ENCODE results near the gene DMBT1. TPM values are rescaled to one million over a fixed set of nuclear protein-coding genes. Genes with fewer than 3 reads are reported as not detected.

The DMBT1 gene
- total RNA-seq, 2 experiments from 2014 or later = not detected

DNA sequence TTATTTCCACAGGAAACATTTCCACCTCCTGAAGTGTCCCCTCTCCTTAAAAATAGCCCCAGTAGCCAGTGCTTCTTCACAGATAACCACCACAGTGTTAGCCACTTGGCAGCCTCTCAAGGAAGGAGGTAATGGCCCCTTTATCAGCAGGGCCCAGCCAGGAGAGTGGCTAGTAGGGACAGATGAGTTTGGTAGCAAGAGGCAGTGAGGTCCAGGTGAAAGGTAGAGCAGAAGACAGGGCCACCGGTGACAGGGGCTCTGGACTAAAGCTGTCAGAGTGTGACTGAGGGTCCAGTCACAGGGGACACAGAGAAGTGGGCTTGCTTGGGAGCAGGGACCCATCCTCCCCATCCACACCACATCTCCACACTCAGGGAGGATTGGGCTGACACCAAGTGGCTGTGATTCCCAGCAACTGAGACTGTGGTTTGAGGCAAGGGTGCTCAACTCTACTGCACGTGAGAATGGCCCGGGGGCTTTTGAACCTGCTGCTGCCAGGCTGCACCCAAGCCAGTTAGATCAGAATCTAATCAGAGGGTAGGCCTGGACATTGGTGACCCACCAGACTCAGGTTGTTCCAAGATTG is 86.9 kb downstream of the DMBT1 start:
- DNase-seq = no peak
- ChIA-PET CTCF (no interaction called here), POLR2A (no interaction called here)
- Mint-ChIP-seq H3K27me3 (peaks cover 7% of the 10 kb centered on the region), H3K36me3 (ENCODE audit: low read depth) (no peaks in the 10 kb centered on the region), H3K9me3 (no peaks in the 10 kb centered on the region), H3K4me3 (no peak overlapping the region), H3K27ac (no peak overlapping the region), H3K4me1 (no peaks in the 10 kb centered on the region)

DNA sequence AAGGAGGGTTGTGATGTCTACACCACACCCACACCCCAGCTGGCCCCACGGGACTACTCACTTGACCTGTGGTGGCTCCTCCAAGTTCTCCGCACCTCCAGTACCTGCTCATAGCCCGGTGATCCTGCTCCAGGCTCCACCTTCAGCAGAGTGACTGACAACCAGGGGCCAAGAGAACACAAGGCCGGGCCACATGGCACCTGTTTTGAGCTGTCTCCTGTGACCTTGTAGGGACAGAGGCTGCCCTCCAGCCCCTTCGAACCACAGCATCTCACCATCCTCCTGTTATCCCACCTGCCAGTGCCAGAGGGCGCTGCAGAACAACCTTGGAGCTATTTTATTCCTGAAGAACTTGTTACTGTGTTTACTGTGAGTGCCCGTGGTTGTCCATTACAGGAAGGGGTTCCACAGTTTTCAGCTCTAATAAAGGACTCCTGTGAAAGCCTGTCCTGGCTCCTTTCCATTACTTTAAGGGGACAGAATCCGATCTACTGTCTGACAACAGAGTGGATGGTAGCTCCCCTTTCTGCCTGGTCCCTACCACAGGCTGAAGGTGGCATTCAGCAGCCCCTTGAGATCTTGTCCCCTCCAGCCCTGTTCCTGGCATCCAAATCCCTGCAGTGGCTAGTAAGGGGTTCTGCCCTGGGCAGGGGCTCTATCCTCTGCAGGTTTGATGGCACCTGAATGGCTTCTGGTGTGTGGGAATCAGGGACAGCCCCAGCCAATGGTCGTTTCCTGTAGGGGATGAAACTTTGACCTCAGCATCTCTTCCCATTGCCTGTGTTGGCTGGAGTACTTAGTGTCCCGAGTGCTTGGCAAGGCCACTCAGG is 88.3 kb downstream of the DMBT1 start:
- Mint-ChIP-seq H3K27ac (no peak overlapping the region), H3K36me3 (ENCODE audit: low read depth) (no peaks in the 10 kb centered on the region), H3K4me1 (no peaks in the 10 kb centered on the region), H3K4me3 (no peak overlapping the region), H3K27me3 (peaks cover 19% of the 10 kb centered on the region), H3K9me3 (no peaks in the 10 kb centered on the region)
- peak; percentile 40 for DNase-seq
- POLR2A ChIA-PET = no interaction called here
- CTCF ChIA-PET = interaction anchor here (1.2 kb wide), 1 partner anchor 140 kb away, joined by 3 read pairs; no protein-coding TSS in a partner anchor

DNA sequence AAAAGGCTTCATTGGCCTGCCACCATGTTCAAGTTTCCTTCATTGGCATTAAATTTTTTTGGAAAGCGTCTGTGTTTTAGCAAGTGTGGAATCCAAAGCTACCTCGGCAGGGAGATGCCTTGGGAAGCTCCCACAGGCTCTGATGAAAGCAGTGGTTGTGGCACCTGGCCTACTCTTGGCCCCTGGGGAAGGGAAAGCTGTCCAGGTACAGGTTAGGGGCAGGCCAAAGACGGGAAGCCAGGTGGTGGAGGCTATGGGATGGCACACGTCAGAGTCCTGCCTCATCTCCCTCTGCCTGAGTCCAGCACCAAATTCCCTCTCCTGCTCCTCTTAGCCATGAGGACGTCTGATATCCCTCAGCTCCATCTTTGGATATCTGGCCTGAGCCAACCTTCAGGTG is 89.3 kb downstream of the DMBT1 start:
- H3K4me1 Mint-ChIP-seq = no peaks in the 10 kb centered on the region
- H3K9me3 Mint-ChIP-seq = no peaks in the 10 kb centered on the region
- no peak overlapping the region for H3K4me3 Mint-ChIP-seq
- peaks cover 25% of the 10 kb centered on the region for H3K27me3 Mint-ChIP-seq
- CTCF ChIA-PET = no interaction called here
- no peaks in the 10 kb centered on the region for H3K36me3 Mint-ChIP-seq (ENCODE audit: low read depth)
- POLR2A ChIA-PET = interaction anchor here (0.6 kb wide), 1 partner anchor 13 kb away, joined by 3 read pairs; no protein-coding TSS in a partner anchor
- no peak overlapping the region for H3K27ac Mint-ChIP-seq
- no peak for DNase-seq

DNA sequence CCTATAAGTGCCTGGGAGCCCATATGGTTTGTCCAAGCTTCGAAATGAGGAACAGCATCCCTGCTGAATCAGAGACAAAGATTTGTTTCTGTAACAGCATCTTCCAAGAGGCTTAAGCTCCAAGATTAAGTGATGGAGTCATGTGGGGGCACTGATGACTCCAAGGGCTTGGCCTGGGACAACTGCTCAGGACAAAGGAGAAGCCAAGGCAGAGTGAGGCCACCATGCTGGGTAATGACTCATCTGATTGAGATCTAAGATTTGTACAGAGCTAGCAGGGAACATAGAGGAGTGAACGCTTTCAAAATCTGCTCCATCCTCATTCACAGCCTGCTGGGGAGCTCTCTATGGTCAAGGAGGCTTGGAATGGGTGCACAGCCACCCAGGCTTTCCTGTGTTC is 89.8 kb downstream of the DMBT1 start:
- no peak for DNase-seq
- H3K4me1 Mint-ChIP-seq = no peaks in the 10 kb centered on the region
- no peaks in the 10 kb centered on the region for H3K9me3 Mint-ChIP-seq
- ChIA-PET CTCF (no interaction called here), POLR2A (interaction anchor here (0.6 kb wide), 1 partner anchor 13 kb away, joined by 3 read pairs; no protein-coding TSS in a partner anchor)
- no peak overlapping the region for H3K4me3 Mint-ChIP-seq
- no peak overlapping the region for H3K27ac Mint-ChIP-seq
- H3K27me3 Mint-ChIP-seq = peaks cover 27% of the 10 kb centered on the region
- H3K36me3 Mint-ChIP-seq (ENCODE audit: low read depth) = no peaks in the 10 kb centered on the region

DNA sequence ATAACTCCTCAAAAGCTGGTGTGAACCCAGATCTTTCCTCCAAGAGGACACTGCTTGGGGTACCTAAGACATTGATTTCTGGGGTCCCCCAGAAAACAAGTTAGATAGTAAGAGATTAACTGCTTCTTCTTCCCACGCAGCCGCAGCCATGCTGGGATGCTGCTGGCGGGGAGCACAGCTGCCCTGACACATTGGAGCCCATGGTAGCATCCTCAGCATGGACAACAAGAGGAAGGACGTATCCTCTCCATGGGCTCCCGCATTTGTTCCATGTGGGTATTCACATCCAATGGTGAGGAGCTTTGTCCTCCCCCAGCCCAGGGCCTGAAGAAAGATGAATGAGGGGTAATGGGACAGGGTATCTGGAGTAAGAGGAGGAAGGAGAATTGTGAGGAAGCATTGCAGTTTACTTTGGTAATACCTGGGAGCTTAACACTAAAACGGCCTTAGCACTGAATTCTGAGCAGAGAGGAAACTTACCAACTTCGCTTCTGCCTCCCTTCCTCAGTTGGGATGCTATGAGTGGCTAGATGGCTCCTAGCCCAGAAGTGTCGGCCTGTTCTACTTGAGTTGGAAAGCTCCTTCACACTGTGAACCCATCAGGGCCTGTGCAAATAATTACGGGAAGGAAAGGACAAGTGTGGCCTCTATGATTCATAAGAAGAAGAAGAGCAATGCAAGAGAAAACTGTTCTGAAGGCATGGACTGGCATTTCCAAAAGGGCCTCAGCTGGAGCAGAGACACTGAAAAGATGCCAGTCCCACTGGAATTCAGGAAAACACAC is 95.2 kb downstream of the DMBT1 start:
- no peak for DNase-seq
- Mint-ChIP-seq H3K27ac (no peak overlapping the region), H3K27me3 (peaks cover 27% of the 10 kb centered on the region), H3K4me3 (no peak overlapping the region), H3K36me3 (ENCODE audit: low read depth) (no peaks in the 10 kb centered on the region), H3K4me1 (no peaks in the 10 kb centered on the region), H3K9me3 (no peaks in the 10 kb centered on the region)
- ChIA-PET POLR2A (no interaction called here), CTCF (no interaction called here)

DNA sequence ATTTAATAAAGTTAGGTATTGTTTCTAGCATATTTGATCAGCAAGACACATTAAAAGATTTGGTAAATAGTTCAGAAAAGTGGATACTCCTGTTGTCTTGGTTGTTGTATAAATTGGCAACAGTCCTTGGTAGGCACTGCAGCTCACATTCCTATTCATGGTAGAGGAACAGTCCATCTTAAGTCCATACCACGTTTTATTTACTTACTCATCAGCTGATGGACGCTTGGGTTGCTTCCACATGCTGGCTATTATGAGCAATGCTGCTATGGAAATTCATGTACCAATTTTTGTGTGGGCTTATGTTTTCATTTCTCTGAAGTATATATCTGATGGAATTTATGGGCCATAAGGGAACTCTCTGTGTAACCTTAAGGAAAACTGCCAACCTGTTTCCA is 95.8 kb downstream of the DMBT1 start:
- Mint-ChIP-seq H3K4me3 (no peak overlapping the region), H3K36me3 (ENCODE audit: low read depth) (no peaks in the 10 kb centered on the region), H3K4me1 (no peaks in the 10 kb centered on the region), H3K9me3 (no peaks in the 10 kb centered on the region), H3K27ac (no peak overlapping the region), H3K27me3 (peaks cover 27% of the 10 kb centered on the region)
- ChIA-PET CTCF (no interaction called here), POLR2A (no interaction called here)
- no peak for DNase-seq

DNA sequence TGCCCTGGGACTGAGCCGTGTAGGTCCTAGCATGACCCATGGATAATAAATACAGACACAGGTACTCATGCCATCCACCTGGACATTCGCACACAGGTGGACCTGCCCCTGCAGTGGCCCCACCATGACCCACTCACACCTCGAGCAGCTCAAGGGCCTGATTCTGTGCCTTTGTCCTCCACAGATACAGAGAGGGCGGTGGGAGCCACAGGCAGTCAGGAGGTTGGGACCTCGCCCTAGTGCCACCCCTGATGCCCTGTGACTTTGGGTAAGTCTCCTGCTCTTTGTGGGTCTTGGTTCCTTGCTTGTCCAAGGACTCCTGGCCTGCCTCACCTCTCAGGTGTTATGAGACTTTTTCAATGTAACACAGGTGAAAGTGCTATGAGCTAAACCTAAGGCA is 96.2 kb downstream of the DMBT1 start:
- CTCF ChIA-PET = no interaction called here
- Mint-ChIP-seq H3K27ac (no peak overlapping the region), H3K9me3 (no peaks in the 10 kb centered on the region), H3K36me3 (ENCODE audit: low read depth) (no peaks in the 10 kb centered on the region), H3K27me3 (peaks cover 25% of the 10 kb centered on the region), H3K4me1 (no peaks in the 10 kb centered on the region), H3K4me3 (no peak overlapping the region)
- DNase-seq = no peak
- POLR2A ChIA-PET = no interaction called here

DNA sequence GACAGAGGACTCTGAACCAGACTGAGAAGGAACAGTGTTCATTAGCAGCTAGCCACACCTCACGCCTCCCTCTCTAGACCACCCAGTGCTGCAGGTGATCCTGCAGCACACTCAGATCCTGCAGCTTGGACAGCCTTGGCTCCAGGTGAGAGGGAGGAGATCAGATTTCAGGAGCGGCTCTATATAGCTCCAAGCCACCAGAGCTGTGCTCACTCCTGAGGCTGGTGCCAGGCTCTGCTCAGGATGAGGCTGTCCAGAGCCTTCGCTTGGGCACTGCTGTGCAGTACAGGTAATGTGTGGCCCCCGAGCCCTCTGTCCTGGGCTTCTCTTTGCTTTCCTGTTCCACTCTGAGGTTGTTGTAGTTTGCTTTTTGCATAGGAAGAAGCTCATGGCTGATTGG is 96.7 kb downstream of the DMBT1 start:
- Mint-ChIP-seq H3K9me3 (no peaks in the 10 kb centered on the region), H3K27me3 (peaks cover 22% of the 10 kb centered on the region), H3K4me1 (no peaks in the 10 kb centered on the region), H3K27ac (no peak overlapping the region), H3K36me3 (ENCODE audit: low read depth) (no peaks in the 10 kb centered on the region), H3K4me3 (no peak overlapping the region)
- ChIA-PET POLR2A (no interaction called here), CTCF (interaction anchor here (0.6 kb wide), 1 partner anchor 377 kb away, joined by 3 read pairs; no protein-coding TSS in a partner anchor)
- DNase-seq = no peak

DNA sequence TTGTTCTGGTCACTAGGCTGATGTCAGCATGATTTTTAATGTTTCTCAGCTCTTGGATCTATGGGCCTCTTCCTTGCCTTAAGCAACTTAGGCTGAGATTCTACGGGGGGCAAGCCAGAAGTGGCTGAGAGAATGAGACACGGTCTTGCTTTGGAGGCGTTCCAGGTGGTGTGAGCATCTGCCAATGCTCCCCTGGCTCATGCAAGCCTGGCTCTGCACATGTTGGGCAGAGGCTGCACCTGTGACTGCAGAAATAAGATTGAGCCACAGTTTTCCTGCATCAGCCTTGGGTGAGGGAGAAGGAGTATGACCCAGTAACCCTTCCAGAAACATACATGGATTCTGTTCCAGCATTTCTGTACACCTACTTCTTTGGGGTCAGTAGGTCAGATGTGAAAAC is 97.2 kb downstream of the DMBT1 start:
- Mint-ChIP-seq H3K27ac (no peak overlapping the region), H3K4me3 (no peak overlapping the region), H3K36me3 (ENCODE audit: low read depth) (no peaks in the 10 kb centered on the region), H3K9me3 (no peaks in the 10 kb centered on the region), H3K4me1 (no peaks in the 10 kb centered on the region), H3K27me3 (peaks cover 17% of the 10 kb centered on the region)
- POLR2A ChIA-PET = no interaction called here
- DNase-seq = no peak
- CTCF ChIA-PET = interaction anchor here (0.6 kb wide), 1 partner anchor 377 kb away, joined by 3 read pairs; no protein-coding TSS in a partner anchor

DNA sequence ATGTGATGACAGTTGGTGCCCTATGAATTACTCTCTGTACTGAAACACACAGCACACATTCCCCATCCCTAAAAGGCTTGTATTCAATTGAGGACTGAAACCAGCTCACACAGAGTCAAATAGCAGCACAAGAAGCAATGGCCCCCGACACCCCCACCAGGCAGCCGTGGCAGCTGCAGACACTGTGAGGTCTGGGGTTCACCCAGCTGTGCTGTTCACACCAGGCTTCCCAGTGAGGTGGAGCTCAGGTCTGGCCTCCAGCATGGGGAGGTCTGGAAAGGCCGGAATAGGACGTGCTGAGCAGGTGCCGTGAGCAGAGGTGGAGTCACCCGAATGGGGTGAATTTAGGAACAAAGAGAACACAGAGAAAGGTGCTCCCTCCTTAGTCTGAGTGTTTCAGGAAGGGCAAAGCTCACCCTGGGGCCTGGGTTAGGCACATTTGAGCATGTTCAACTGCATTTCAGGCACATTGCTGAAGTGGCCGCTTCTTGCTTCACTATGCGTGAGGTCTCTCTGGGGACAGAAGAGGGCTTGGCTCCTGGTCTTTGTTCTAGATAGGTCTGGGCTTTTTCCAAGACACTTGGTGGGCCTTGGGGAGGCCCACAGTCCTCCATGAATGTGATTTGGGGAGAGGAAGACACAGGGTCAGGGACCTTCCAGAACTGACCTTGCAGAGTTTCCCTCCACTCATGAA is 97.9 kb downstream of the DMBT1 start:
- no peaks in the 10 kb centered on the region for H3K4me1 Mint-ChIP-seq
- POLR2A ChIA-PET = no interaction called here

DNA sequence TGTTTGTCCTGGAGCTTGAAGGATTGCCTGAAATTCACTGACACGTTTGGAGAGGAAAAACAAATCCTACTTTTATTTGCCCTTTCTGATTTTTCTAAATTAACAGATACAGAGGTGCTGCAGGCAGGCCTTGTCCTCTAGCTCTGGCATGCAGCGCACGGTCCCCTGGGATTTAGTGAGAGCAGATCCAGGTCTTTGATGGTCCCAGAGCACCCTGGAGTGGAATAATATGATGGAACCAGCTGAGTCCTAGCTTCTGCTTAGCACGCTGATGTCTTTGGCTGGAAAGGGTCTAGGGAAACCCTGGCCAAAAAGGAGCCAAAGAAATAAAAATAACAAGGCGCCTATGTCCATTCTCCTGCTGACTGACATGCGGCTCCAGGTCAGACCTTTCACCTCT is 98.6 kb downstream of the DMBT1 start:
- CTCF ChIA-PET = interaction anchor here (0.6 kb wide), 1 partner anchor 1291 kb away, joined by 3 read pairs; no protein-coding TSS in a partner anchor
- no peak for DNase-seq
- POLR2A ChIA-PET = no interaction called here

More for the DNA sequence above, 97.9 kb downstream of the DMBT1 start:
- H3K27ac Mint-ChIP-seq = no peak overlapping the region
- CTCF ChIA-PET = interaction anchor here (0.6 kb wide), 1 partner anchor 1291 kb away, joined by 3 read pairs; no protein-coding TSS in a partner anchor
- no peak overlapping the region for H3K4me3 Mint-ChIP-seq
- DNase-seq = no peak
- peaks cover 9% of the 10 kb centered on the region for H3K27me3 Mint-ChIP-seq
- no peaks in the 10 kb centered on the region for H3K9me3 Mint-ChIP-seq
- no peaks in the 10 kb centered on the region for H3K36me3 Mint-ChIP-seq (ENCODE audit: low read depth)

DNA sequence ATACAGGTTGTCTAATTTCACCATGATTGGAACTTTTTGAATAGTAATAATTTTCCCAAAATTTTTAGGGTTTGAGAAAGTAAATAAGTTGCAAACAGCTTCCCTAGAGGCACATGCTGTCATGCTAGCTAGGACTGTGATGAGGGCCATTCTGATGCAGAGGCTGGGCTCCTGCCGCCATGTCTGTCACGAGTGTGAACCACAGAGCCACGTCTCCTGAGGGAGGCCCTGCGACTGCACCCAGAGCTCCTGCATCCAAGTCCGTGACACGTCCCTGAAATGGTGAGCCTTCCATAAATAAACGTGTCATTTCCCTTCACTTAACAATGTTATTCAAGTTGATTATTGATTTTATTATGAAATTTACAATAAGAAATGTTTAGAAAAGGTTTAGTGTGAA is 99.1 kb downstream of the DMBT1 start:
- no peak overlapping the region for H3K27ac Mint-ChIP-seq
- H3K4me3 Mint-ChIP-seq = no peak overlapping the region
- DNase-seq = no peak
- ChIA-PET POLR2A (no interaction called here), CTCF (no interaction called here)
- no peaks in the 10 kb centered on the region for H3K4me1 Mint-ChIP-seq
- peaks cover 2% of the 10 kb centered on the region for H3K27me3 Mint-ChIP-seq
- H3K9me3 Mint-ChIP-seq = no peaks in the 10 kb centered on the region
- H3K36me3 Mint-ChIP-seq (ENCODE audit: low read depth) = no peaks in the 10 kb centered on the region

More for the DNA sequence above, 98.6 kb downstream of the DMBT1 start:
- Mint-ChIP-seq H3K36me3 (ENCODE audit: low read depth) (no peaks in the 10 kb centered on the region), H3K4me1 (no peaks in the 10 kb centered on the region), H3K27ac (no peak overlapping the region), H3K27me3 (peaks cover 5% of the 10 kb centered on the region), H3K9me3 (no peaks in the 10 kb centered on the region), H3K4me3 (no peak overlapping the region)

DNA sequence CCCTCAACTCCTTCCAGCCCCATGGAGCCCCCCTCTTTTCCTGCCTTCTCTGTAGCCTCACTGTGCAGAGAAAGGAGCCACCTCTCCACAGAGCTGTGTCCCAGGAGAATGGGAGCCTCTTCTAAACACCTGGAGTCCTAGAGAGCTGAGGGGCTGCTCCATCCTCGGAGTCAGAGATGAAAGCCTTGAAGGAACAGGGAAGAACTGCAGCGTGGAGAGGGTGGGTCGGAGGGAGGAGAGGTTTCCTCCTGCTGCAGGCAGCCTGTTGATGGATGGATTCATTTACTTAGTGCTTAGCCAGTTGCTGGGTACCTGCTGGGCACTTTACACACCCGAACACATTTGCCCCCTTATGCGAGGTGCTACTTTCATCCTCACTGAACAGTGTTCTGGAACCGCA is 100.1 kb downstream of the DMBT1 start:
- Mint-ChIP-seq H3K27ac (no peak overlapping the region), H3K4me1 (no peaks in the 10 kb centered on the region)

More for the DNA sequence above, 100.1 kb downstream of the DMBT1 start:
- POLR2A ChIA-PET = no interaction called here
- H3K27me3 Mint-ChIP-seq = no peaks in the 10 kb centered on the region
- CTCF ChIA-PET = no interaction called here
- DNase-seq = no peak
- H3K36me3 Mint-ChIP-seq (ENCODE audit: low read depth) = no peaks in the 10 kb centered on the region
- H3K4me3 Mint-ChIP-seq = no peak overlapping the region
- no peaks in the 10 kb centered on the region for H3K9me3 Mint-ChIP-seq
